ENCODE measurements around the gene PERM1. TPM values are rescaled to one million over a fixed set of nuclear protein-coding genes. Genes with fewer than 3 reads are reported as not detected.

The PERM1 gene
- total RNA-seq, 1 experiment from 2014 or later, result 1.5 TPM

DNA sequence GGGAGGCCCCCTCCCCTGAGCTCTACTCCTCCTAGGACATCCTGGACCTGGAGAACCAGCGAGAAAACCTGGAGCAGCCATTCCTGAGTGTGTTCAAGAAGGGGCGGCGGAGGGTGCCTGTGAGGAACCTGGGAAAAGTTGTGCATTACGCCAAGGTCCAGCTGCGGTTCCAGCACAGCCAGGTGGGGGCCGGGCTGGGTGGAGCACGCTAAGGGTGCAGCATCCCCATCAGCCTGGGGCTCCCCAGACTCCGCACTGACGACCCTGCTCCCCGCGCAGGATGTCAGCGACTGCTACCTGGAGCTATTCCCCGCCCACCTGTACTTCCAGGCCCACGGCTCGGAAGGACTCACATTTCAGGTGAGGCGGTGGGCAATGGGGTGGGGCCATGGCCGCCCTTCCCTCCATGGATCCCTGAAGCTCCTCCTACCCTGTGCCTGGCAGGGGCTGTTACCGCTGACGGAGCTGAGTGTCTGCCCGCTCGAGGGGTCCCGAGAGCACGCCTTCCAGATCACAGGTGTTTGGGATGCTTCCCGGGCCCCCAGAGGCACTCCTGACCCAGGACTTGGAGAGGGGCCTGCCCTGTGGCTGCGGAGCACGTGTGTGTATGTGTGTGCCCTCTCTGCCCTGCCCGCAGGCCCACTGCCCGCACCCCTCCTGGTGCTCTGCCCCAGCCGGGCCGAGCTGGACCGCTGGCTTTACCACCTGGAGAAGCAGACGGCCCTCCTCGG lies 11.5 kb downstream of the PERM1 start:
- no peak overlapping the region for H3K4me3 ChIP-seq (ENCODE audit: low read depth in 2 of 2, low read length in 2 of 2)
- H3K27me3 ChIP-seq (ENCODE audit: control insufficient read depth, insufficient read depth, low read length), result no peaks in the 10 kb centered on the region
- H3K4me1 ChIP-seq (ENCODE audit: control insufficient read depth, insufficient read depth, low read length), result peaks cover 13% of the 10 kb centered on the region
- H3K36me3 ChIP-seq (ENCODE audit: control insufficient read depth, insufficient read depth, low read length), result no peaks in the 10 kb centered on the region
- BruUV-seq (replicated peaks), result no TSS peak
- DNase-seq (ENCODE audit: low read depth, low spot score), result no peak
- no peaks in the 10 kb centered on the region for H3K9me3 ChIP-seq (ENCODE audit: control insufficient read depth, insufficient read depth, low read depth, low read length)
- TF ChIP-seq, protein P1, sequence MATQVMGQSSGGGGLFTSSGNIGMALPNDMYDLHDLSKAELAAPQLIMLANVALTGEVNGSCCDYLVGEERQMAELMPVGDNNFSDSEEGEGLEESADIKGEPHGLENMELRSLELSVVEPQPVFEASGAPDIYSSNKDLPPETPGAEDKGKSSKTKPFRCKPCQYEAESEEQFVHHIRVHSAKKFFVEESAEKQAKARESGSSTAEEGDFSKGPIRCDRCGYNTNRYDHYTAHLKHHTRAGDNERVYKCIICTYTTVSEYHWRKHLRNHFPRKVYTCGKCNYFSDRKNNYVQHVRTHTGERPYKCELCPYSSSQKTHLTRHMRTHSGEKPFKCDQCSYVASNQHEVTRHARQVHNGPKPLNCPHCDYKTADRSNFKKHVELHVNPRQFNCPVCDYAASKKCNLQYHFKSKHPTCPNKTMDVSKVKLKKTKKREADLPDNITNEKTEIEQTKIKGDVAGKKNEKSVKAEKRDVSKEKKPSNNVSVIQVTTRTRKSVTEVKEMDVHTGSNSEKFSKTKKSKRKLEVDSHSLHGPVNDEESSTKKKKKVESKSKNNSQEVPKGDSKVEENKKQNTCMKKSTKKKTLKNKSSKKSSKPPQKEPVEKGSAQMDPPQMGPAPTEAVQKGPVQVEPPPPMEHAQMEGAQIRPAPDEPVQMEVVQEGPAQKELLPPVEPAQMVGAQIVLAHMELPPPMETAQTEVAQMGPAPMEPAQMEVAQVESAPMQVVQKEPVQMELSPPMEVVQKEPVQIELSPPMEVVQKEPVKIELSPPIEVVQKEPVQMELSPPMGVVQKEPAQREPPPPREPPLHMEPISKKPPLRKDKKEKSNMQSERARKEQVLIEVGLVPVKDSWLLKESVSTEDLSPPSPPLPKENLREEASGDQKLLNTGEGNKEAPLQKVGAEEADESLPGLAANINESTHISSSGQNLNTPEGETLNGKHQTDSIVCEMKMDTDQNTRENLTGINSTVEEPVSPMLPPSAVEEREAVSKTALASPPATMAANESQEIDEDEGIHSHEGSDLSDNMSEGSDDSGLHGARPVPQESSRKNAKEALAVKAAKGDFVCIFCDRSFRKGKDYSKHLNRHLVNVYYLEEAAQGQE (IDR thresholded peaks at IDR 0.05; ENCODE audit: insufficient read depth in 1 of 2, low read depth in 2 of 2, low read length in 1 of 2), result no peak
- TF ChIP-seq TCF7L2 (IDR thresholded peaks at IDR 0.05; ENCODE audit: low read depth, low read length) (no peak), POLR2AphosphoS5 (IDR thresholded peaks at IDR 0.05; ENCODE audit: low read depth, low read length) (no peak), SIN3A (IDR thresholded peaks at IDR 0.05; ENCODE audit: borderline replicate concordance, insufficient read depth, low read depth, low read length) (no peak)
- TF ChIP-seq, protein P2, sequence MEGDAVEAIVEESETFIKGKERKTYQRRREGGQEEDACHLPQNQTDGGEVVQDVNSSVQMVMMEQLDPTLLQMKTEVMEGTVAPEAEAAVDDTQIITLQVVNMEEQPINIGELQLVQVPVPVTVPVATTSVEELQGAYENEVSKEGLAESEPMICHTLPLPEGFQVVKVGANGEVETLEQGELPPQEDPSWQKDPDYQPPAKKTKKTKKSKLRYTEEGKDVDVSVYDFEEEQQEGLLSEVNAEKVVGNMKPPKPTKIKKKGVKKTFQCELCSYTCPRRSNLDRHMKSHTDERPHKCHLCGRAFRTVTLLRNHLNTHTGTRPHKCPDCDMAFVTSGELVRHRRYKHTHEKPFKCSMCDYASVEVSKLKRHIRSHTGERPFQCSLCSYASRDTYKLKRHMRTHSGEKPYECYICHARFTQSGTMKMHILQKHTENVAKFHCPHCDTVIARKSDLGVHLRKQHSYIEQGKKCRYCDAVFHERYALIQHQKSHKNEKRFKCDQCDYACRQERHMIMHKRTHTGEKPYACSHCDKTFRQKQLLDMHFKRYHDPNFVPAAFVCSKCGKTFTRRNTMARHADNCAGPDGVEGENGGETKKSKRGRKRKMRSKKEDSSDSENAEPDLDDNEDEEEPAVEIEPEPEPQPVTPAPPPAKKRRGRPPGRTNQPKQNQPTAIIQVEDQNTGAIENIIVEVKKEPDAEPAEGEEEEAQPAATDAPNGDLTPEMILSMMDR (IDR thresholded peaks at IDR 0.05), result no peak
- in situ Hi-C loops (cut with HindIII; ENCODE audit: low pct_unique_long_range_greater_than_20kb, low sequenced_read_pairs) (no loop called here), intact Hi-C loops (cut with micrococcal nuclease; ENCODE audit: unreplicated experiment) (no loop called here)
- no peak for ATAC-seq
- H3K27ac ChIP-seq (ENCODE audit: low read length), result no peak overlapping the region
- ChIA-PET POLR2A (no interaction called here), CTCF (no interaction called here)

DNA sequence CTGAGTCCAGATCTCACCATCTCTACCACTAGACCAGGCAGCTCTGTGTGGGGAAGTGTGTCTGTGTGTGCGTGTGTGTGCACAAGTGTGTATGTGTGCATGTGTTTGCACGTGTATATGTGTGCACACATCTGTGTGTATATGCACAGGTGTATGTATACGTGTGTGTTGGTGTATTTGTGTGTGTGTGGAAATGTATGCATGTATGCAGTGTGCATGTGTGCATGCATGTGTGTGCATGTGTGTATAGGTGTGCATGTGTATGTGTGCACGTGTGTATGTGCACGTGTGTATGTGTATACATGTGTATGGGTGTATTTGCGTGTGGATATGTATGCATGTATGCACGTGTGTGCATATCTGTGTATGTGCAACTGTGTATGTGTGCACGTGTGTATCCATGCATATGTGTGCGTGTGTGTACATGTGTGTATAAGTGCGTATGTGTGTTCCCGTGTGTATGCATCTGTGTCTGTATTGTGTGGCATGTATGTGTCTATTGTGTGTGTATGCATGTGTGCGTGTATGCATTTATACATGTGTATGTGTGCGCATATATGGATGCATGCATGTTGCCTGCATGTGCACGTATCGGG lies 12.5 kb downstream of the PERM1 start:
- H3K27ac ChIP-seq (ENCODE audit: low read length), result no peak overlapping the region
- intact Hi-C loops (cut with micrococcal nuclease; ENCODE audit: unreplicated experiment), result no loop called here
- H3K36me3 ChIP-seq (ENCODE audit: control insufficient read depth, insufficient read depth, low read length), result no peaks in the 10 kb centered on the region
- no peak overlapping the region for H3K4me3 ChIP-seq (ENCODE audit: low read depth in 2 of 2, low read length in 2 of 2)
- no peaks in the 10 kb centered on the region for H3K9me3 ChIP-seq (ENCODE audit: control insufficient read depth, insufficient read depth, low read depth, low read length)
- no peaks in the 10 kb centered on the region for H3K27me3 ChIP-seq (ENCODE audit: control insufficient read depth, insufficient read depth, low read length)
- ATAC-seq, result no peak
- no TSS peak for BruUV-seq (replicated peaks)
- TF ChIP-seq, protein P2 (IDR thresholded peaks at IDR 0.05), result no peak
- TF ChIP-seq POLR2AphosphoS5 (IDR thresholded peaks at IDR 0.05; ENCODE audit: low read depth, low read length) (no peak), SIN3A (IDR thresholded peaks at IDR 0.05; ENCODE audit: borderline replicate concordance, insufficient read depth, low read depth, low read length) (no peak), TCF7L2 (IDR thresholded peaks at IDR 0.05; ENCODE audit: low read depth, low read length) (no peak)
- TF ChIP-seq, protein P1 (IDR thresholded peaks at IDR 0.05; ENCODE audit: insufficient read depth in 1 of 2, low read depth in 2 of 2, low read length in 1 of 2), result no peak
- POLR2A ChIA-PET, result no interaction called here
- H3K4me1 ChIP-seq (ENCODE audit: control insufficient read depth, insufficient read depth, low read length), result peaks cover 13% of the 10 kb centered on the region
- CTCF ChIA-PET, result no interaction called here
- in situ Hi-C loops (cut with HindIII; ENCODE audit: low pct_unique_long_range_greater_than_20kb, low sequenced_read_pairs), result no loop called here
- no peak for DNase-seq (ENCODE audit: low read depth, low spot score)

Measured in Panc1 (cell line).